ENCODE results near the gene PTMS.
A peak's percentile ranks its signal among the peaks of the same experiment; 100 is the strongest.

Gene PTMS

GRCh38 chr12:6764011-6764828 lies 1.9 kb upstream of the PTMS start:
- no peaks in the 10 kb centered on the region for H3K36me3 Mint-ChIP-seq
- peaks cover 33% of the 10 kb centered on the region for H3K4me1 Mint-ChIP-seq
- peak overlapping the region; percentile 19 for H3K27ac Mint-ChIP-seq
- peaks cover 53% of the 10 kb centered on the region for H3K27me3 Mint-ChIP-seq
- H3K4me3 Mint-ChIP-seq, result peak overlapping the region; percentile 35
- peak; percentile 84 for ATAC-seq
- H3K9me3 Mint-ChIP-seq, result no peaks in the 10 kb centered on the region

DNA sequence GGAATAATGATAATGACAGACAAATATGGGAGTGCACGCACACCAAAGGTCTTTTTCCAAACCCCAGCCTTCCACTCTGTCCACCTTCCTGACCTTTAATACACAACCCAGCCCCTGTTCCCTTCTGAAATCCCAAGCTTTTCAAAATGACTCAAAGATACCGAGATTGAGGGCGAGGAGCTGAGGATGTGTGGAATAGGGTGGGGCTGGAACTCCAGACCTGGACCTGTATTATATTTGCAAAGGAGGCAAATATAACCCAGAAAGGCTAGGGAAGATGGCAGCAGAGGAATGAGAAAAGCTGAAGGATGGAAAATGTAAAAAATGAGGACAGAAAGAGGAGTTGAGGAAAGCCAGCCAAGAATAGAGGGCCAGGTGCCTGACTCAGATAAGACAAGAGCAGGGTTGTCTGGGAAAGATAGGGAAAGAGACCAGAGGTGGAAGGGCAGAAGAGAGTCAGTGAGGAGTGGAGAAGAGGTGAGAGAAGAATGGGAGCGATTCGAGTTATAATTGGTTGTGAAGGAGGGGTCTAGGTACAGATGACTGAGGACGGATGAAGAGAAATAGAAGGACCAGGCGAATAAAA lies 1.0 kb upstream of the PTMS start:
- Mint-ChIP-seq H3K9me3 (no peaks in the 10 kb centered on the region), H3K27ac (no peak overlapping the region), H3K36me3 (no peaks in the 10 kb centered on the region), H3K27me3 (peaks cover 62% of the 10 kb centered on the region), H3K4me1 (peaks cover 33% of the 10 kb centered on the region), H3K4me3 (peak overlapping the region; percentile 47)
- no peak for ATAC-seq

- H3K4me1 Mint-ChIP-seq, result peaks cover 36% of the 10 kb centered on the region
Measured at GRCh38 chr12:6766651-6767349, 637 bp downstream of the PTMS start.

GRCh38 chr12:6767353-6768319 lies 1.5 kb downstream of the PTMS start:
- peaks cover 79% of the 10 kb centered on the region for H3K27me3 Mint-ChIP-seq
- ATAC-seq, result no peak
- peak overlapping the region; percentile 61 for H3K27ac Mint-ChIP-seq
- peak overlapping the region; percentile 89 for H3K4me3 Mint-ChIP-seq
- H3K9me3 Mint-ChIP-seq, result no peaks in the 10 kb centered on the region
- H3K36me3 Mint-ChIP-seq, result no peaks in the 10 kb centered on the region
- peaks cover 44% of the 10 kb centered on the region for H3K4me1 Mint-ChIP-seq

More at GRCh38 chr12:6766651-6767349, 637 bp downstream of the PTMS start:
- ATAC-seq, result peak; percentile 79
- Mint-ChIP-seq H3K27me3 (peaks cover 76% of the 10 kb centered on the region), H3K4me3 (peak overlapping the region; percentile 89), H3K27ac (peak overlapping the region; percentile 61), H3K9me3 (no peaks in the 10 kb centered on the region), H3K36me3 (no peaks in the 10 kb centered on the region)

GRCh38 chr12:6768437-6768914 lies 2.3 kb downstream of the PTMS start:
- peaks cover 53% of the 10 kb centered on the region for H3K4me1 Mint-ChIP-seq
- H3K27ac Mint-ChIP-seq, result no peak overlapping the region
- H3K27me3 Mint-ChIP-seq, result peaks cover 87% of the 10 kb centered on the region
- no peak overlapping the region for H3K4me3 Mint-ChIP-seq
- H3K36me3 Mint-ChIP-seq, result no peaks in the 10 kb centered on the region
- H3K9me3 Mint-ChIP-seq, result no peaks in the 10 kb centered on the region
- ATAC-seq, result no peak

DNA sequence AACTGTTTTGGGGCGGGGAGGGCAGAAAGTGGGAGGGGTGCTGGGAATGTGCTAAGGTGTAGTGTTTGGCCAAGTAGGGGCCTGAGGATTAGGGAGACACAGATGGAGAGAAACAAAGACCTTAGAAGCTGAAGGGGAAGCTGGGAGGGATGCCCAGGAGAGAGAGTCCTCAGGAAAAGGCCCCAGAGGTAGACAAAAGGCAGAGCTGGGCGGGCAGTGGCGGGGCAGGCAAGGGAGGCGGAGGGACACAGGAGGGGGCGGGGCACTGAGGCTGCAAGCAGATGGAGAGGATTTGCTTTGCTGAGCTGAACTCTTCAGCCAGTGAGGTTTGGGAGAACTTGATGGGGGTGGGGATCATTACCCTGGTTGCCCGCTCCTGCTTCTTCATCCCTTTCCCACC lies 2.8 kb downstream of the PTMS start:
- H3K4me1 Mint-ChIP-seq, result peaks cover 53% of the 10 kb centered on the region
- H3K9me3 Mint-ChIP-seq, result no peaks in the 10 kb centered on the region
- H3K4me3 Mint-ChIP-seq, result no peak overlapping the region
- no peaks in the 10 kb centered on the region for H3K36me3 Mint-ChIP-seq
- H3K27me3 Mint-ChIP-seq, result peaks cover 89% of the 10 kb centered on the region
- no peak for ATAC-seq
- H3K27ac Mint-ChIP-seq, result no peak overlapping the region

DNA sequence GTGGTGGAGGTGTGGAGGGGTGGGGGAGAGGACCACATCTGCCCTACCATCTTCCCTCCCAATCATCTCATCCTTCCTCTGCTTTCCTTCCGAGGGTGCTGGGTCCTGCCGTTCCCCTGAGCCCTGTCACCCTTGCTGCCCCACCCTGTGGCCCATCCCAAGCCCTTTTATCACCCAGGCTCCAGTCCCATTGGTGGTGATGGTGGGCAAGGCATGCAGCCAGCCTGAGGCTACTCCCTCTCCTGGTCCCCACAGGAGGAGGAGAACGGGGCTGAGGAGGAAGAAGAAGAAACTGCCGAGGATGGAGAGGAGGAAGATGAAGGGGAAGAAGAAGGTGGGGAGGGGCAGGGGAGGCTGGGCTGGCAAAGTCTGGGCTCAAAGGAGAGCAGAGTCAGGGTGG lies 3.5 kb downstream of the PTMS start:
- Mint-ChIP-seq H3K36me3 (no peaks in the 10 kb centered on the region), H3K9me3 (no peaks in the 10 kb centered on the region), H3K27ac (no peak overlapping the region), H3K4me1 (peaks cover 53% of the 10 kb centered on the region), H3K27me3 (peaks cover 89% of the 10 kb centered on the region), H3K4me3 (no peak overlapping the region)
- no peak for ATAC-seq

GRCh38 chr12:6770094-6770493 lies 3.9 kb downstream of the PTMS start:
- ATAC-seq, result no peak
- Mint-ChIP-seq H3K4me1 (peaks cover 53% of the 10 kb centered on the region), H3K27ac (no peak overlapping the region), H3K9me3 (no peaks in the 10 kb centered on the region), H3K4me3 (no peak overlapping the region), H3K36me3 (no peaks in the 10 kb centered on the region), H3K27me3 (peaks cover 89% of the 10 kb centered on the region)

DNA sequence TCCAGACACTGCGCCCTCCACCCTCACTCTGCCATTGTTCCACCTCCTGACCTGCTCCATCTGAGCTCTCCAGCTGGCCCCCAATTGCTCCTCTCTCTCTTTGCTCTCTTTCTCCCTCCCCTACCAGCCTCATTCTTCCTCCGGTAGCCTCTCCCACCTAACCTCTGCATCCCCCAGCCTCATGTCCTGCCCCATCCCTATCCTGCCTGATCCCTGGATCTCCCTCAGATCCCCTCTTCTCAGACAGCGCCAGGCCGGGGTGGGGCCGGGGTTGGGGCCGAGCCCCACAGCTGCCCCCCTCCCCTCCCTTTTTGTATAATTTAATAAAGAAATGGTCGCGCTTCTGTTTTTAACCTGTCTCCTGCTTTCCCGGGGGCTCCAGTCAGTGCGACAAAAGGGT lies 4.4 kb downstream of the PTMS start:
- Mint-ChIP-seq H3K27me3 (peaks cover 89% of the 10 kb centered on the region), H3K4me3 (no peak overlapping the region), H3K4me1 (peaks cover 53% of the 10 kb centered on the region), H3K27ac (no peak overlapping the region), H3K36me3 (no peaks in the 10 kb centered on the region), H3K9me3 (no peaks in the 10 kb centered on the region)
- ATAC-seq, result no peak

- no peak overlapping the region for H3K4me3 Mint-ChIP-seq
Measured at GRCh38 chr12:6771091-6771495, 4.9 kb downstream of the PTMS start.

DNA sequence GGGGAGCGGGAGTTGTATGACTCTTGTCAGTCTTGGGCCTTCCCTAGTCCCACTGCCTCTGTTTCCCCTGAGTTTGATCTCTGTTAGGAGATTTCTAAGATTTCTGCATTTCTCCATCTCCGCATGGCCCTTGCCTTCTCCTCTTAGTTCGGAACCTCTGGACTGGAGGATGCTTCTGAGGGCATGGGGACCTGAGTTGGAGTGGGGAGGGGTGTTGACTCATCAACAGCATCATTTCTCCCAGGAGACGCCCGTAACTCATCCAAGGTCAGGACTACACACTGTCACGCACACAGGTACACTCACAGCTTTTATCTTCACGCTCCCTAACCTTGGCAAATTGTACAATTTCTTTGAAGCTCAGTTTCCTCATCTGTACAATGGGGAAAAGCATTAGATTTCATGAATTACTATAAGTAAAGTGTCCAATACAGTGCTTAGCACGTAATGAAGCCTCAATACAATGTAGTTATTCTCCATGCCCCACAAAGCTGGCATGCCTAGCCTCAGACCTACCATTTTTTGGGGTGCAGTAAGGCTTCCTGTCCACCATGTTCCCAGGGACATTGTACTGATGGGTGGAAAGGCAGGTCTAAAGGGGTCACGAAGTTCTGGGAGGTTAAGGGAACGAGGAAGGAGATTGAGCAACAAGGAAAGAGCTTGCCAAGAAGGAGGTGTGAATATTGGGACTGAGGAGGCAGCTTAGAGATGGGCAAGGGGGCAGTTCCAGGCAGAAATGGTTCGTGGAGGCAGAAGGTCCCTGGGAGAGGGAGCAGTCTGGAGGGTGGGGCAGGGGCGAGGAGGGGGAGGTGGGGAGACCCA lies 5.6 kb downstream of the PTMS start:
- Mint-ChIP-seq H3K27ac (no peak overlapping the region), H3K36me3 (no peaks in the 10 kb centered on the region), H3K9me3 (no peaks in the 10 kb centered on the region), H3K4me3 (peak overlapping the region; percentile 24), H3K4me1 (peaks cover 58% of the 10 kb centered on the region), H3K27me3 (peaks cover 97% of the 10 kb centered on the region)
- ATAC-seq, result no peak

More at GRCh38 chr12:6771091-6771495, 4.9 kb downstream of the PTMS start:
- H3K27ac Mint-ChIP-seq, result no peak overlapping the region
- no peak for ATAC-seq
- no peaks in the 10 kb centered on the region for H3K36me3 Mint-ChIP-seq
- no peaks in the 10 kb centered on the region for H3K9me3 Mint-ChIP-seq
- H3K27me3 Mint-ChIP-seq, result peaks cover 91% of the 10 kb centered on the region
- peaks cover 54% of the 10 kb centered on the region for H3K4me1 Mint-ChIP-seq

- H3K9me3 Mint-ChIP-seq, result no peaks in the 10 kb centered on the region
- H3K27ac Mint-ChIP-seq, result no peak within 1 kb of the TSS
- H3K27me3 Mint-ChIP-seq, result peaks cover 98% of the 10 kb centered on the region
- H3K4me3 Mint-ChIP-seq, result peak within 1 kb of the TSS; percentile 24
- peak; percentile 38 for ATAC-seq
- no peaks in the 10 kb centered on the region for H3K36me3 Mint-ChIP-seq
- H3K4me1 Mint-ChIP-seq, result peaks cover 53% of the 10 kb centered on the region
Measured at GRCh38 chr12:6772331-6772695, 6.2 kb downstream of the PTMS start, which contains the start of gene LAG3. Gene LAG3 (plus strand): TSS chr12:6772520. CDS start chr12:6772853, 333 bp downstream.

- no peak for ATAC-seq
- H3K27me3 Mint-ChIP-seq, result peaks cover 98% of the 10 kb centered on the region
- peaks cover 47% of the 10 kb centered on the region for H3K4me1 Mint-ChIP-seq
- H3K4me3 Mint-ChIP-seq, result no peak overlapping the region
- H3K36me3 Mint-ChIP-seq, result no peaks in the 10 kb centered on the region
- no peaks in the 10 kb centered on the region for H3K9me3 Mint-ChIP-seq
- H3K27ac Mint-ChIP-seq, result no peak overlapping the region
Measured at GRCh38 chr12:6772726-6773589, 6.8 kb downstream of the PTMS start.

All from stimulated activated memory B cell treated with anti-CD40 and anti-IgM and Interleukin-4, amounts not matched to agents 10 μg/mL and 1 μg/mL and 100 μg/mL, for 72 hours (primary cell).